Activated CD8-positive, alpha-beta memory T cell treated with anti-CD3 and anti-CD28 coated beads, Interleukin-2, amount 10 ng/mL, durations not matched to agents 7 days and 5 days (primary cell): Measurements from ENCODE around the gene SLC25A2. TPM values are rescaled to one million over a fixed set of nuclear protein-coding genes. Genes with fewer than 3 reads are reported as not detected.
"Not testable (repeated sequence)": the region's sequence is repeated elsewhere in the genome, so short reads cannot be mapped to it uniquely, and the experiment has no call there.

Source experiments
- ATAC-seq: fragments of 150-1000 bp; cut with Tn5 transposase; one replicate; pipeline ENCODE4 v1.10.0; 2021; ENCODE audit warnings: moderate library complexity
- CTCF ChIA-PET: fragments of 350-600 bp; sonication (Branson Sonifier 250); formaldehyde crosslinking; loops from one replicate; lab custom pipeline; 2021; ENCODE audit warnings: antibody characterized with exemption; lab: Charles Lee
- DNase-seq: peaks from one replicate; pipeline ENCODE4 v3.0.0-alpha.2; 2020
- H3K27ac Mint-ChIP-seq: one replicate; pipeline ENCODE4 v1.8.0; 2021; ENCODE audit warnings: mild to moderate bottlenecking, mixed read lengths
- H3K27me3 Mint-ChIP-seq: one replicate; pipeline ENCODE4 v1.8.0; 2021; ENCODE audit warnings: mixed read lengths
- H3K36me3 Mint-ChIP-seq: one replicate; pipeline ENCODE4 v1.8.0; 2021; ENCODE audit warnings: mild to moderate bottlenecking, mixed read lengths
- H3K4me1 Mint-ChIP-seq: one replicate; pipeline ENCODE4 v1.8.0; 2021; ENCODE audit warnings: mixed read lengths
- H3K4me3 Mint-ChIP-seq: one replicate; pipeline ENCODE4 v1.8.0; 2021; ENCODE audit warnings: mild to moderate bottlenecking, moderate library complexity, mixed read lengths
- H3K9me3 Mint-ChIP-seq: one replicate; pipeline ENCODE4 v1.8.0; 2022; ENCODE audit warnings: low read depth, mixed read lengths
- total RNA-seq, 2 experiments: library from RNA; stranded (reverse); gene quantifications; one replicate each; pipeline ENCODE4 v1.2.3, GENCODE V29; 2021

The SLC25A2 gene
- total RNA-seq, 2 experiments from 2014 or later: 0.56 to 1.1 TPM

- no peak for DNase-seq
- CTCF ChIA-PET: interaction anchor here (0.7 to 3.2 kb wide), 8 partner anchors 8 to 585 kb away, joined by 3 to 35 read pairs (median 4); partner anchors contain the start of genes PCDHGA2, PCDHGA3, PCDHGA4 and TAF7
- Mint-ChIP-seq H3K27me3 (peaks cover 49% of the 10 kb centered on the region), H3K36me3 (peaks cover 2% of the 10 kb centered on the region), H3K27ac (no peak within 1 kb of the TSS), H3K4me1 (peaks cover 7% of the 10 kb centered on the region), H3K9me3 (peaks cover 14% of the 10 kb centered on the region), H3K4me3 (no peak within 1 kb of the TSS)
- peak; percentile 44 for ATAC-seq
Measured at GRCh38 chr5:141330299-141331080, 26.6 kb upstream of the SLC25A2 start, which contains the start of gene PCDHGA1. PCDHGA1 (plus strand) TSS chr5:141330514.

- H3K27ac Mint-ChIP-seq: no peak overlapping the region
- ATAC-seq (no peak), DNase-seq (no peak)
- H3K9me3 Mint-ChIP-seq: peaks cover 9% of the 10 kb centered on the region
- H3K36me3 Mint-ChIP-seq: peaks cover 3% of the 10 kb centered on the region
- H3K4me3 Mint-ChIP-seq: no peak overlapping the region
- H3K4me1 Mint-ChIP-seq: peaks cover 7% of the 10 kb centered on the region
- peaks cover 35% of the 10 kb centered on the region for H3K27me3 Mint-ChIP-seq
- CTCF ChIA-PET: interaction anchor here (0.7 to 3.2 kb wide), 5 partner anchors 8 to 229 kb away, joined by 3 to 35 read pairs (median 3); partner anchors contain the start of genes PCDHGA10 and TAF7
Measured at GRCh38 chr5:141328231-141328630, 24.4 kb upstream of the SLC25A2 start.

- peaks cover 14% of the 10 kb centered on the region for H3K36me3 Mint-ChIP-seq
- H3K27me3 Mint-ChIP-seq: peaks cover 22% of the 10 kb centered on the region
- peak overlapping the region; percentile 77 for H3K4me3 Mint-ChIP-seq
- H3K9me3 Mint-ChIP-seq: peaks cover 9% of the 10 kb centered on the region
- ATAC-seq (peak; percentile 91), DNase-seq (peak; percentile 79)
- CTCF ChIA-PET: interaction anchor here (0.6 to 2.1 kb wide), 9 partner anchors 14 to 443 kb away, joined by 3 to 5 read pairs (median 3); partner anchors contain the start of gene DIAPH1
- H3K4me1 Mint-ChIP-seq: peaks cover 15% of the 10 kb centered on the region
- H3K27ac Mint-ChIP-seq: peak overlapping the region; percentile 70
Measured at GRCh38 chr5:141326088-141326854, 22.4 kb upstream of the SLC25A2 start.

GRCh38 chr5:141322261-141322660 is 18.4 kb upstream of the SLC25A2 start:
- CTCF ChIA-PET: interaction anchor here (1.3 to 4.9 kb wide), 2 partner anchors 190 to 242 kb away, joined by 3 to 33 read pairs; no protein-coding TSS in a partner anchor
- DNase-seq (no peak), ATAC-seq (no peak)
- H3K4me1 Mint-ChIP-seq: peaks cover 39% of the 10 kb centered on the region
- H3K36me3 Mint-ChIP-seq: peaks cover 48% of the 10 kb centered on the region
- H3K4me3 Mint-ChIP-seq: no peak overlapping the region
- H3K9me3 Mint-ChIP-seq: peaks cover 32% of the 10 kb centered on the region
- H3K27me3 Mint-ChIP-seq: peaks cover under 1% of the 10 kb centered on the region
- no peak overlapping the region for H3K27ac Mint-ChIP-seq

- CTCF ChIA-PET: interaction anchor here (0.9 to 4.9 kb wide), 15 partner anchors 9 to 609 kb away, joined by 3 to 35 read pairs (median 5); partner anchors contain the start of genes HDAC3, PCDHGA1, PCDHGA11 and PCDHGA3
- Mint-ChIP-seq H3K27me3 (no peaks in the 10 kb centered on the region), H3K27ac (peak within 1 kb of the TSS; percentile 100), H3K36me3 (peaks cover 59% of the 10 kb centered on the region), H3K4me1 (peaks cover 32% of the 10 kb centered on the region), H3K4me3 (peak within 1 kb of the TSS; percentile 97), H3K9me3 (peaks cover 38% of the 10 kb centered on the region)
- peak; percentile 95 for ATAC-seq
- DNase-seq: peak; percentile 95
Measured at GRCh38 chr5:141320225-141321169, 16.6 kb upstream of the SLC25A2 start, which contains the start of gene TAF7. TAF7 (minus strand) TSS chr5:141320784; CDS start chr5:141320044, 740 bp downstream.

- no peaks in the 10 kb centered on the region for H3K27me3 Mint-ChIP-seq
- H3K4me3 Mint-ChIP-seq: peak overlapping the region; percentile 97
- H3K36me3 Mint-ChIP-seq: peaks cover 67% of the 10 kb centered on the region
- peaks cover 32% of the 10 kb centered on the region for H3K4me1 Mint-ChIP-seq
- no peak for DNase-seq
- ATAC-seq: no peak
- H3K27ac Mint-ChIP-seq: peak overlapping the region; percentile 100
- H3K9me3 Mint-ChIP-seq: peaks cover 46% of the 10 kb centered on the region
- CTCF ChIA-PET: interaction anchor here (1.3 to 4.9 kb wide), 11 partner anchors 10 to 318 kb away, joined by 3 to 35 read pairs (median 6); partner anchors contain the start of genes HDAC3, PCDHGA1, PCDHGA11 and PCDHGA3
Measured at GRCh38 chr5:141319699-141320098, 15.8 kb upstream of the SLC25A2 start.

GRCh38 chr5:141319202-141319601 is 15.4 kb upstream of the SLC25A2 start:
- no peak overlapping the region for H3K27ac Mint-ChIP-seq
- DNase-seq (no peak), ATAC-seq (no peak)
- CTCF ChIA-PET: interaction anchor here (1.5 to 4.9 kb wide), 6 partner anchors 11 to 245 kb away, joined by 5 to 35 read pairs (median 12); partner anchors contain the start of genes PCDHGA1 and PCDHGA3
- H3K36me3 Mint-ChIP-seq: peaks cover 69% of the 10 kb centered on the region
- no peaks in the 10 kb centered on the region for H3K27me3 Mint-ChIP-seq
- H3K4me1 Mint-ChIP-seq: peaks cover 32% of the 10 kb centered on the region
- H3K9me3 Mint-ChIP-seq: peaks cover 47% of the 10 kb centered on the region
- H3K4me3 Mint-ChIP-seq: peak overlapping the region; percentile 13

- CTCF ChIA-PET, DNase-seq, H3K27ac Mint-ChIP-seq, H3K4me3 Mint-ChIP-seq, H3K27me3 Mint-ChIP-seq, ATAC-seq: not testable (repeated sequence)
- Mint-ChIP-seq H3K4me1 (peaks cover 26% of the 10 kb centered on the region), H3K9me3 (peaks cover 52% of the 10 kb centered on the region), H3K36me3 (peaks cover 78% of the 10 kb centered on the region)
Measured at GRCh38 chr5:141316963-141317362, 13.1 kb upstream of the SLC25A2 start.

GRCh38 chr5:141313711-141314110 is 9.9 kb upstream of the SLC25A2 start:
- Mint-ChIP-seq H3K4me3 (no peak overlapping the region), H3K27me3 (no peaks in the 10 kb centered on the region), H3K36me3 (peaks cover 57% of the 10 kb centered on the region), H3K27ac (no peak overlapping the region), H3K4me1 (peaks cover 4% of the 10 kb centered on the region), H3K9me3 (peaks cover 45% of the 10 kb centered on the region)
- no peak for ATAC-seq
- CTCF ChIA-PET: no interaction called here
- no peak for DNase-seq

- no peaks in the 10 kb centered on the region for H3K27me3 Mint-ChIP-seq
- no peak for DNase-seq
- H3K36me3 Mint-ChIP-seq: peaks cover 23% of the 10 kb centered on the region
- H3K4me3 Mint-ChIP-seq: no peak overlapping the region
- ATAC-seq: no peak
- no peaks in the 10 kb centered on the region for H3K4me1 Mint-ChIP-seq
- no peak overlapping the region for H3K27ac Mint-ChIP-seq
- CTCF ChIA-PET: interaction anchor here (1.6 kb wide), 1 partner anchor 13 kb away, joined by 5 read pairs; no protein-coding TSS in a partner anchor
- H3K9me3 Mint-ChIP-seq: peaks cover 28% of the 10 kb centered on the region
Measured at GRCh38 chr5:141306630-141307029, 2.8 kb upstream of the SLC25A2 start.

- H3K4me3 Mint-ChIP-seq: no peak overlapping the region
- no peaks in the 10 kb centered on the region for H3K4me1 Mint-ChIP-seq
- ATAC-seq (no peak), DNase-seq (no peak)
- no peak overlapping the region for H3K27ac Mint-ChIP-seq
- no peaks in the 10 kb centered on the region for H3K27me3 Mint-ChIP-seq
- H3K36me3 Mint-ChIP-seq: peaks cover 8% of the 10 kb centered on the region
- H3K9me3 Mint-ChIP-seq: peaks cover 22% of the 10 kb centered on the region
- CTCF ChIA-PET: no interaction called here
Measured at GRCh38 chr5:141298376-141298775, 5.5 kb downstream of the SLC25A2 start.

GRCh38 chr5:141272906-141273305 is 30.9 kb downstream of the SLC25A2 start:
- no peaks in the 10 kb centered on the region for H3K27me3 Mint-ChIP-seq
- H3K9me3 Mint-ChIP-seq: peaks cover 26% of the 10 kb centered on the region
- H3K4me1 Mint-ChIP-seq: no peaks in the 10 kb centered on the region
- no peak overlapping the region for H3K27ac Mint-ChIP-seq
- no peak overlapping the region for H3K4me3 Mint-ChIP-seq
- no peak for ATAC-seq
- CTCF ChIA-PET: no interaction called here
- peaks cover 3% of the 10 kb centered on the region for H3K36me3 Mint-ChIP-seq
- DNase-seq: no peak
